Keratinocyte (primary cell): ENCODE results near the gene SCART1. TPM values are rescaled to one million over a fixed set of nuclear protein-coding genes. Genes with fewer than 3 reads are reported as not detected.

ENCODE experiments used
- DNase-seq: peaks from one replicate; pipeline ENCODE4 v3.0.0-alpha.2; 2011; ENCODE audit warnings: low read depth, missing footprints, low spot score
- FAIRE-seq: peaks from 2 replicates; lab custom pipeline; 2011; peaks lifted over from hg19 to GRCh38; lab: Jason Lieb, UNC
- H2AFZ ChIP-seq: 2 replicates; pipeline ENCODE4 v1.6.0; 2012; ENCODE audit warnings: low read length, control low read depth, inconsistent platforms; ENCODE audit not compliant: control insufficient read depth
- H3K27ac ChIP-seq: 2 replicates; pipeline ENCODE4 v1.5.1; 2011; ENCODE audit warnings: low read length; ENCODE audit not compliant: control insufficient read depth, insufficient read depth
- H3K27me3 ChIP-seq: 3 replicates; pipeline ENCODE4 v1.6.0; 2011; ENCODE audit warnings: low read length; ENCODE audit not compliant: control insufficient read depth, insufficient read depth; ENCODE audit errors: extremely low read depth
- H3K36me3 ChIP-seq, 2 experiments: 2 replicates in 1 of 2; 3 replicates in 1 of 2; pipeline ENCODE4 v1.5.1; 2011; ENCODE audit warnings: low read length in 2 of 2, mild to moderate bottlenecking in 1 of 2; ENCODE audit not compliant: control insufficient read depth in 2 of 2, insufficient read depth in 2 of 2; ENCODE audit errors: extremely low read depth in 1 of 2
- H3K4me1 ChIP-seq: 3 replicates; pipeline ENCODE4 v1.5.1; 2011; ENCODE audit warnings: low read length; ENCODE audit not compliant: control insufficient read depth, insufficient read depth; ENCODE audit errors: extremely low read depth
- H3K4me2 ChIP-seq: 3 replicates; pipeline ENCODE4 v1.6.0; 2011; ENCODE audit warnings: low read depth, low read length; ENCODE audit not compliant: control insufficient read depth, insufficient read depth; ENCODE audit errors: extremely low read depth
- H3K4me3 ChIP-seq, 3 experiments: fragments of 200-600 bp in 1 of 3; sonication (generic) in 1 of 3; 2 replicates in 2 of 3; 3 replicates in 1 of 3; pipeline ENCODE4 v1.5.1; 2011 to 2016; ENCODE audit warnings: low read length in 3 of 3, mild to moderate bottlenecking in 3 of 3, control low read depth in 2 of 3, inconsistent platforms in 1 of 3, low read depth in 1 of 3, mixed read lengths in 1 of 3, mixed run types in 1 of 3, moderate library complexity in 1 of 3; ENCODE audit not compliant: control insufficient read depth in 2 of 3, insufficient read depth in 2 of 3; ENCODE audit errors: extremely low read depth in 1 of 3
- H3K79me2 ChIP-seq: 2 replicates; pipeline ENCODE4 v1.6.0; 2012; ENCODE audit warnings: low read length; ENCODE audit not compliant: control insufficient read depth, insufficient read depth
- H3K9ac ChIP-seq: 3 replicates; pipeline ENCODE4 v1.6.0; 2011; ENCODE audit warnings: low read length; ENCODE audit not compliant: control insufficient read depth, insufficient read depth; ENCODE audit errors: extremely low read depth
- H3K9me1 ChIP-seq: 3 replicates; pipeline ENCODE4 v1.6.0; 2011; ENCODE audit warnings: low read length; ENCODE audit not compliant: control insufficient read depth, insufficient read depth; ENCODE audit errors: extremely low read depth
- H3K9me3 ChIP-seq: 2 replicates; pipeline ENCODE4 v1.5.1; 2012; ENCODE audit warnings: low read depth, low read length; ENCODE audit not compliant: control insufficient read depth
- H4K20me1 ChIP-seq: 3 replicates; pipeline ENCODE4 v1.6.0; 2011; ENCODE audit warnings: low read length; ENCODE audit not compliant: control insufficient read depth, insufficient read depth; ENCODE audit errors: extremely low read depth
- EZH2 ChIP-seq: IDR thresholded peaks from one replicate; pipeline ENCODE4 v1.6.1; 2012; ENCODE audit warnings: inconsistent platforms, mild to moderate bottlenecking, low read length, moderate library complexity
- dilution Hi-C: fragments of 300-500 bp; cut with MboI; formaldehyde crosslinking; loops from one replicate; pipeline ENCODE4 v1.7.0; 2020; ENCODE audit warnings: low sequenced_read_pairs; ENCODE audit not compliant: extremely low pct_ligation_motif_present
- polyA plus RNA-seq, 5 experiments: library from polyadenylated mRNA; depleted of rRNA in 3 of 5; stranded (reverse) in 3 of 5; stranded (forward) in 1 of 5; unstranded in 1 of 5; fragments of >200 nt; gene quantifications; 1 replicate in 1 of 5; 2 replicates in 3 of 5; 3 replicates in 1 of 5; pipeline versions ENCODE4 v1.2.1 to v1.2.3, GENCODE V29; 2011 to 2012; ENCODE audit warnings: missing spikeins in 2 of 5, low read depth in 1 of 5, low replicate concordance in 1 of 5
- TF ChIP-seq, protein P1 (sequence below), 3 experiments: IDR thresholded peaks in 1 of 3; conservative IDR thresholded peaks in 1 of 3; optimal IDR thresholded peaks in 1 of 3; 2 replicates in 2 of 3; 3 replicates in 1 of 3; pipeline versions ENCODE3 to v1.5.1; 2011; ENCODE audit warnings: low read length in 3 of 3, mild to moderate bottlenecking in 3 of 3, moderate library complexity in 2 of 3, control low read depth in 1 of 3, inconsistent platforms in 1 of 3; ENCODE audit not compliant: insufficient read depth in 2 of 3; ENCODE audit errors: extremely low read depth in 1 of 3

The SCART1 gene
- polyA plus RNA-seq, 1 donor (not counting 4 experiments of a cell fraction or from before 2014, with no cell fraction given): 0.75 TPM

DNA sequence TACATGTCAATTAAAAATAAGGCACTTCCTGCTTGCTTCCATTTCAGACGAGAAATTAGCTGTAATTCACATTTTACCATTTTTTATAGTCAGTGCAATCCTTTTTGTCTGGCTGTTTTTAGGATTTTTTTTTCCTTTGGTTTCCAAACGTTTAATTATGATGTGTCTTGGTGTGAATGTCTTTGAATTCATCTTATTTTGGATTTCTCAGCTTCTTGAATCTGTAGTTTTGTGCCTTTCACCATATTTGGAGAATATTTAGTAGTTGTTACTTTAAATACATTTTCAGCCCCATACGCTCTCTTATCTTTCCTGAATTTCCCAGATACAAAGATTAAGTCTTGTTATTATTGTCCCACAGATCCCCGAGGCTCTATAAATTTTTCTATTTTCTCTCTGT, 2.4 kb upstream of the SCART1 start:
- H3K9me3 ChIP-seq: peaks cover 4% of the 10 kb centered on the region
- no peaks in the 10 kb centered on the region for H3K36me3 ChIP-seq
- no peaks in the 10 kb centered on the region for H3K9me1 ChIP-seq
- FAIRE-seq (no peak), DNase-seq (no peak)
- dilution Hi-C loops: no loop called here
- H3K79me2 ChIP-seq: no peaks in the 10 kb centered on the region
- H3K27me3 ChIP-seq: no peaks in the 10 kb centered on the region
- no peak overlapping the region for H3K9ac ChIP-seq
- H3K4me1 ChIP-seq: no peaks in the 10 kb centered on the region
- TF ChIP-seq, protein P1, sequence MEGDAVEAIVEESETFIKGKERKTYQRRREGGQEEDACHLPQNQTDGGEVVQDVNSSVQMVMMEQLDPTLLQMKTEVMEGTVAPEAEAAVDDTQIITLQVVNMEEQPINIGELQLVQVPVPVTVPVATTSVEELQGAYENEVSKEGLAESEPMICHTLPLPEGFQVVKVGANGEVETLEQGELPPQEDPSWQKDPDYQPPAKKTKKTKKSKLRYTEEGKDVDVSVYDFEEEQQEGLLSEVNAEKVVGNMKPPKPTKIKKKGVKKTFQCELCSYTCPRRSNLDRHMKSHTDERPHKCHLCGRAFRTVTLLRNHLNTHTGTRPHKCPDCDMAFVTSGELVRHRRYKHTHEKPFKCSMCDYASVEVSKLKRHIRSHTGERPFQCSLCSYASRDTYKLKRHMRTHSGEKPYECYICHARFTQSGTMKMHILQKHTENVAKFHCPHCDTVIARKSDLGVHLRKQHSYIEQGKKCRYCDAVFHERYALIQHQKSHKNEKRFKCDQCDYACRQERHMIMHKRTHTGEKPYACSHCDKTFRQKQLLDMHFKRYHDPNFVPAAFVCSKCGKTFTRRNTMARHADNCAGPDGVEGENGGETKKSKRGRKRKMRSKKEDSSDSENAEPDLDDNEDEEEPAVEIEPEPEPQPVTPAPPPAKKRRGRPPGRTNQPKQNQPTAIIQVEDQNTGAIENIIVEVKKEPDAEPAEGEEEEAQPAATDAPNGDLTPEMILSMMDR (optimal IDR thresholded peaks at IDR 0.05 in 1 of 3, IDR thresholded peaks at IDR 0.05 in 1 of 3, conservative IDR thresholded peaks at IDR 0.05 in 1 of 3; ENCODE audit: extremely low read depth in 1 of 3, insufficient read depth in 2 of 3, low read length in 3 of 3): no peak
- TF ChIP-seq EZH2: no peak
- H4K20me1 ChIP-seq: no peaks in the 10 kb centered on the region
- H2AFZ ChIP-seq: no peak overlapping the region
- no peak overlapping the region for H3K4me2 ChIP-seq
- no peak overlapping the region for H3K4me3 ChIP-seq
- no peak overlapping the region for H3K27ac ChIP-seq

GRCh38 chr10:133452453-133452852, 1.3 kb upstream of the SCART1 start:
- no peaks in the 10 kb centered on the region for H3K27me3 ChIP-seq
- DNase-seq: no peak
- dilution Hi-C loops: no loop called here

More at GRCh38 chr10:133452453-133452852, 1.3 kb upstream of the SCART1 start:
- no peaks in the 10 kb centered on the region for H3K79me2 ChIP-seq
- TF ChIP-seq, protein P1 (optimal IDR thresholded peaks at IDR 0.05 in 1 of 3, IDR thresholded peaks at IDR 0.05 in 1 of 3, conservative IDR thresholded peaks at IDR 0.05 in 1 of 3; ENCODE audit: extremely low read depth in 1 of 3, insufficient read depth in 2 of 3, low read length in 3 of 3): no peak
- TF ChIP-seq EZH2: no peak
- no peak for FAIRE-seq
- peaks cover 4% of the 10 kb centered on the region for H3K9me3 ChIP-seq
- no peak overlapping the region for H3K4me3 ChIP-seq
- no peaks in the 10 kb centered on the region for H4K20me1 ChIP-seq
- H2AFZ ChIP-seq: no peak overlapping the region
- no peaks in the 10 kb centered on the region for H3K4me1 ChIP-seq
- no peak overlapping the region for H3K27ac ChIP-seq
- no peak overlapping the region for H3K9ac ChIP-seq
- H3K36me3 ChIP-seq: no peaks in the 10 kb centered on the region
- no peak overlapping the region for H3K4me2 ChIP-seq
- H3K9me1 ChIP-seq: no peaks in the 10 kb centered on the region
